Measurements from ENCODE around the gene GFRA1.

Gene GFRA1

DNA sequence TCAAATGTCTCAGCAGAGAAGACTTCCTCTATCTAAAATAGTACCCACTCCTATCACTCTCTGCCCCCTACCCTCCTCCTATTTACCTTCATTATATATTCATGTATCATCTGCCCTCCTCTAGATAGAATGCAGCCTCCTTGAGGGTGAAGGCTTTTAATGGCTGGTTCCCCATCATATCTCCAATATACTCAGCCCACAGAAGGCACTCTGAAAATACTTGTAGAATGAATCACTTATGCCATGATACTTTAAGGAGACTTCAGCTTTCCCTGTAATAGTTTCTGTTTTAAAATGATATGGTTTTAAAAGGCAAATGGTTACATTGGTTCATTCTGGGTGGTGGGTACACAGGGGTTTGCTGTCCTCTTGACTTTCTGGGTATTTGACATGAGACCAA, 25.3 kb downstream of the GFRA1 start:
- no peak overlapping the region for H3K27ac ChIP-seq
- no peaks in the 10 kb centered on the region for H3K9me3 ChIP-seq (ENCODE audit: control insufficient read depth, low read length)
- H3K79me2 ChIP-seq = no peaks in the 10 kb centered on the region
- H2AFZ ChIP-seq = no peak overlapping the region
- H3K4me2 ChIP-seq (ENCODE audit: low read length) = no peak overlapping the region
- no peak overlapping the region for H3K9ac ChIP-seq
- no peak overlapping the region for H3K4me3 ChIP-seq (ENCODE audit: low read depth, low read length)
- no peak for TF ChIP-seq CTCF (IDR thresholded peaks at IDR 0.05)
- no peaks in the 10 kb centered on the region for H3K4me1 ChIP-seq
- H3K36me3 ChIP-seq (ENCODE audit: control insufficient read depth, insufficient read depth, low read length) = no peaks in the 10 kb centered on the region
- H3K27me3 ChIP-seq (ENCODE audit: control insufficient read depth, insufficient read depth, low read length) = no peaks in the 10 kb centered on the region

GRCh38 chr10:116246263-116246662, 26.7 kb downstream of the GFRA1 start:
- TF ChIP-seq CTCF (IDR thresholded peaks at IDR 0.05) = no peak
- no peaks in the 10 kb centered on the region for H3K9me3 ChIP-seq (ENCODE audit: control insufficient read depth, low read length)
- H3K79me2 ChIP-seq = no peaks in the 10 kb centered on the region
- no peak overlapping the region for H3K4me3 ChIP-seq (ENCODE audit: low read depth, low read length)
- H2AFZ ChIP-seq = no peak overlapping the region
- H3K27me3 ChIP-seq (ENCODE audit: control insufficient read depth, insufficient read depth, low read length) = no peaks in the 10 kb centered on the region
- no peaks in the 10 kb centered on the region for H3K4me1 ChIP-seq
- H3K4me2 ChIP-seq (ENCODE audit: low read length) = no peak overlapping the region
- H3K36me3 ChIP-seq (ENCODE audit: control insufficient read depth, insufficient read depth, low read length) = no peaks in the 10 kb centered on the region
- no peak overlapping the region for H3K9ac ChIP-seq
- no peak overlapping the region for H3K27ac ChIP-seq

DNA sequence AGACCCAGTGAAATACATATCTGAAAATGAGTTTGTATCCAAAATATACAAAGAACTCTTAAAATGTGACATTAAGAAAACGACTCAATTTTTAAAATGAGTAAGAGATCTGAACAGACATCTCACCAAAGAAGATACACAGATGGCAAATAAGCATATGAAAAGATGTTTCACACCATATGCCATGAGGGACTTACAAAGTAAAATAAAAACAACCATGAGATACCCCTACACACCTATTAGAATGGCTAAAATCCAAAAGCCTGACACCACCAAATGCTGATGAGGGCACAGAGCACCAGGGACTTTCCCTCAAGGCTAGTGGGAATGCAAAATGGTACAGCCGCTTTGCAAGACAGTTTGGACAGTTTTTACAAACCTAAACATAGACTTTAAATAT, 27.9 kb downstream of the GFRA1 start:
- H3K4me2 ChIP-seq (ENCODE audit: low read length) = no peak overlapping the region
- H3K27ac ChIP-seq = no peak overlapping the region
- H3K27me3 ChIP-seq (ENCODE audit: control insufficient read depth, insufficient read depth, low read length) = no peaks in the 10 kb centered on the region
- no peaks in the 10 kb centered on the region for H3K4me1 ChIP-seq
- no peaks in the 10 kb centered on the region for H3K36me3 ChIP-seq (ENCODE audit: control insufficient read depth, insufficient read depth, low read length)
- TF ChIP-seq CTCF (IDR thresholded peaks at IDR 0.05) = no peak
- H3K4me3 ChIP-seq (ENCODE audit: low read depth, low read length) = no peak overlapping the region
- H3K9me3 ChIP-seq (ENCODE audit: control insufficient read depth, low read length) = no peaks in the 10 kb centered on the region
- no peak overlapping the region for H3K9ac ChIP-seq
- H3K79me2 ChIP-seq = no peaks in the 10 kb centered on the region
- H2AFZ ChIP-seq = no peak overlapping the region

DNA sequence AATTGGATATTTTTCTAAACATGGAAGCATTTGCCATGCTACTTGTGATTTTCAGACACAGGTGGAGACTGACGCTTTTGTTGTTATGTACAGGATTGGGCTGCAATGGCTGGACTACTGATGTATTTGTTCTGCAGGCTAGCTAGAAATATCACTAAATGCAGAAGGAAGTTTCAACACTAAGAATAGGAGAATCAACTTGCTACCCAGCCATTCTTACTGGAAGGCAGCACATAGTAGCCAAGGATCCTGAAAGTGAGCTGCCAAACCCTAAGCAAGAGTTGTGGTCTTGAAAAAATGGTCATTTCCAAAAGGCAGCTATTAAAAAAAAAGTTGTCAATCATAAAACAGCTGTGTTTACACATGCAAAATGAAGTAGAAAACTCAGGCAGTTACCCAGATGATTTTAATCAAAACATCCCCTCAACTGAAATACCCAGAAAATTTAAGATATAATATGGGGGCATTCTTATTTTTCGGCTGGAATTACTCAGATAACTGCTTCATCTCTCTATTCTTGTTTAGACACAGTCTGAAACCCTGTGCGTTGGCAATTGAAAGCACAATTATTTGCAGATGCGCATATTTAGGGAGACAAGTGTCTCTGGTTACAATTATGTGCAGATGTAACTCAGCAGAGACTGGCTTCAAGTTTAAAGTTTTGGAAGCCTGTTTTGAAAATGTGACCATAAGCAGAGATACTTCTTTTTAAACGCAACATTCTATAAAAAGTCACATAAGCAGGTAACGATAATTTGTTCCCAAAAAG, 31.2 kb downstream of the GFRA1 start:
- no peak for TF ChIP-seq CTCF (IDR thresholded peaks at IDR 0.05)
- H3K4me1 ChIP-seq = no peaks in the 10 kb centered on the region
- no peak overlapping the region for H3K27ac ChIP-seq
- H3K4me2 ChIP-seq (ENCODE audit: low read length) = no peak overlapping the region
- H3K27me3 ChIP-seq (ENCODE audit: control insufficient read depth, insufficient read depth, low read length) = no peaks in the 10 kb centered on the region
- H3K79me2 ChIP-seq = no peaks in the 10 kb centered on the region
- no peaks in the 10 kb centered on the region for H3K9me3 ChIP-seq (ENCODE audit: control insufficient read depth, low read length)
- no peaks in the 10 kb centered on the region for H3K36me3 ChIP-seq (ENCODE audit: control insufficient read depth, insufficient read depth, low read length)
- H2AFZ ChIP-seq = no peak overlapping the region
- no peak overlapping the region for H3K9ac ChIP-seq
- H3K4me3 ChIP-seq (ENCODE audit: low read depth, low read length) = no peak overlapping the region

GRCh38 chr10:116241085-116241484, 31.9 kb downstream of the GFRA1 start:
- no peak overlapping the region for H3K27ac ChIP-seq
- no peak overlapping the region for H2AFZ ChIP-seq
- no peaks in the 10 kb centered on the region for H3K79me2 ChIP-seq
- no peak overlapping the region for H3K4me3 ChIP-seq (ENCODE audit: low read depth, low read length)
- no peaks in the 10 kb centered on the region for H3K9me3 ChIP-seq (ENCODE audit: control insufficient read depth, low read length)
- no peaks in the 10 kb centered on the region for H3K4me1 ChIP-seq
- H3K36me3 ChIP-seq (ENCODE audit: control insufficient read depth, insufficient read depth, low read length) = no peaks in the 10 kb centered on the region
- no peak overlapping the region for H3K4me2 ChIP-seq (ENCODE audit: low read length)
- no peak for TF ChIP-seq CTCF (IDR thresholded peaks at IDR 0.05)
- H3K27me3 ChIP-seq (ENCODE audit: control insufficient read depth, insufficient read depth, low read length) = no peaks in the 10 kb centered on the region
- no peak overlapping the region for H3K9ac ChIP-seq
